B cell (primary cell): ENCODE results near the gene PRXL2A. TPM values are rescaled to one million over a fixed set of nuclear protein-coding genes. Genes with fewer than 3 reads are reported as not detected.

Experiments
- ATAC-seq: fragments of 200-7000 bp; cut with Tn5 transposase; one replicate; pipeline ENCODE4 v1.10.0; 2021; ENCODE audit warnings: low read depth, mild to moderate bottlenecking, moderate number of reproducible peaks, moderate library complexity
- CTCF ChIA-PET: fragments of 350-600 bp; sonication (Branson Sonifier 250); formaldehyde crosslinking; loops from one replicate; lab custom pipeline; 2021; ENCODE audit warnings: antibody characterized with exemption, inconsistent platforms; lab: Charles Lee
- POLR2A ChIA-PET: fragments of 350-600 bp; sonication (Branson Sonifier 250); formaldehyde crosslinking; loops from one replicate; lab custom pipeline; 2021; ENCODE audit warnings: antibody characterized with exemption; lab: Charles Lee
- DNase-seq: peaks from one replicate; pipeline ENCODE4 v3.0.0; 2013
- H2AFZ ChIP-seq: 2 replicates; pipeline ENCODE4 v1.6.1; 2012; ENCODE audit warnings: mild to moderate bottlenecking, low read depth, low read length; ENCODE audit not compliant: insufficient read depth, poor library complexity, severe bottlenecking
- H3K27ac ChIP-seq, 2 donors: 1 replicate in 1 of 2; 2 replicates in 1 of 2; pipeline ENCODE4 v1.5.1; 2012 to 2013; ENCODE audit warnings: low read length in 2 of 2, mild to moderate bottlenecking in 2 of 2, moderate library complexity in 1 of 2
- H3K27me3 ChIP-seq, 4 experiments: fragments of 200-600 bp in 1 of 4; sonication (generic) in 1 of 4; replicated peaks in 1 of 4; 1 replicate in 2 of 4; 2 replicates in 2 of 4; pipeline versions ENCODE4 v1.6.1 to v1.7.0; 2013 to 2016; ENCODE audit warnings: low read length in 3 of 4, mild to moderate bottlenecking in 2 of 4, mixed read lengths in 1 of 4, moderate library complexity in 1 of 4; ENCODE audit not compliant: insufficient read depth in 4 of 4, control insufficient read depth in 3 of 4; ENCODE audit errors: control extremely low read depth in 1 of 4
- H3K36me3 ChIP-seq, 2 experiments: replicated peaks in 1 of 2; 1 replicate in 1 of 2; 2 replicates in 1 of 2; pipeline versions ENCODE4 v1.6.1 to v1.7.1; 2013; ENCODE audit warnings: low read length in 1 of 2; ENCODE audit not compliant: insufficient read depth in 2 of 2, control insufficient read depth in 1 of 2; ENCODE audit errors: control extremely low read depth in 1 of 2, extremely low read depth in 1 of 2
- H3K4me1 ChIP-seq, 2 donors: fragments of 200-600 bp in 1 of 2; sonication (generic) in 1 of 2; 1 replicate in 1 of 2; 2 replicates in 1 of 2; pipeline versions ENCODE4 v1.5.1 to v1.6.1; 2013 to 2017; ENCODE audit warnings: low read length in 2 of 2; ENCODE audit not compliant: control insufficient read depth in 2 of 2, insufficient read depth in 2 of 2
- H3K4me2 ChIP-seq: replicated peaks from 2 replicates; pipeline ENCODE3; 2012; ENCODE audit warnings: mild to moderate bottlenecking, low read depth, low read length; ENCODE audit not compliant: poor library complexity, severe bottlenecking
- H3K4me3 ChIP-seq, 5 experiments: fragments of 200-600 bp in 1 of 5; sonication (generic) in 1 of 5; 1 replicate in 3 of 5; 2 replicates in 2 of 5; pipeline versions ENCODE4 v1.5.1 to v1.7.0; 2011 to 2016; ENCODE audit warnings: low read length in 4 of 5, mild to moderate bottlenecking in 4 of 5, low read depth in 2 of 5, control low read depth in 1 of 5, moderate library complexity in 1 of 5; ENCODE audit not compliant: insufficient read depth in 1 of 5; ENCODE audit errors: control extremely low read depth in 1 of 5, extremely low read depth in 1 of 5
- H3K79me2 ChIP-seq: fragments of 200-600 bp; sonication (generic); one replicate; pipeline ENCODE4 v1.6.0; 2016; ENCODE audit warnings: low read length; ENCODE audit not compliant: control insufficient read depth, insufficient read depth
- H3K9ac ChIP-seq: fragments of 200-600 bp; sonication (generic); 2 replicates; pipeline ENCODE4 v1.6.1; 2017; ENCODE audit warnings: mild to moderate bottlenecking, low read length, moderate library complexity
- H3K9me3 ChIP-seq, 3 donors: one replicate each; pipeline versions ENCODE4 v1.6.1 to v1.7.1; 2013; ENCODE audit warnings: low read length in 2 of 3; ENCODE audit not compliant: control insufficient read depth in 2 of 3, insufficient read depth in 1 of 3; ENCODE audit errors: control extremely low read depth in 1 of 3
- H4K20me1 ChIP-seq: 2 replicates; pipeline ENCODE4 v1.6.0; 2012; ENCODE audit warnings: mild to moderate bottlenecking, low read length; ENCODE audit not compliant: insufficient read depth, control insufficient read depth, poor library complexity, severe bottlenecking
- H3K27ac Mint-ChIP-seq: one replicate; pipeline ENCODE4 v1.8.0; 2021; ENCODE audit warnings: mixed read lengths
- H3K27me3 Mint-ChIP-seq: one replicate; pipeline ENCODE4 v1.8.0; 2021; ENCODE audit warnings: mixed read lengths
- H3K4me1 Mint-ChIP-seq: one replicate; pipeline ENCODE4 v1.8.0; 2021; ENCODE audit warnings: mixed read lengths
- H3K4me3 Mint-ChIP-seq: one replicate; pipeline ENCODE4 v1.8.0; 2021; ENCODE audit warnings: mixed read lengths
- H3K9me3 Mint-ChIP-seq: one replicate; pipeline ENCODE4 v1.8.0; 2022; ENCODE audit warnings: mixed read lengths; ENCODE audit not compliant: insufficient read depth
- EZH2 ChIP-seq: IDR thresholded peaks from 2 replicates; pipeline ENCODE4 v1.6.1; 2012; ENCODE audit warnings: borderline replicate concordance, low read depth, mild to moderate bottlenecking, moderate library complexity, low read length; ENCODE audit not compliant: insufficient read depth, poor library complexity, severe bottlenecking
- WGBS: methylation state at CpG from one replicate; pipeline ENCODE4 v1.1.5; 2013; ENCODE audit warnings: missing lambda C conversion rate; ENCODE audit not compliant: insufficient coverage; 5-methylcytosine and 5-hydroxymethylcytosine counted together
- intact Hi-C: fragments of 100-400 bp; cut with micrococcal nuclease; formaldehyde crosslinking; loops from one replicate; pipeline ENCODE4 v1.10.0; 2022
- polyA plus RNA-seq: library from polyadenylated mRNA; depleted of rRNA; stranded (reverse); fragments of >200 nt; gene quantifications from 2 replicates; pipeline ENCODE4 v1.2.3, GENCODE V29; 2012
- total RNA-seq, 2 donors: library from RNA; stranded (reverse); fragments of 120-200 nt in 1 of 2; gene quantifications; 1 replicate in 1 of 2; 2 replicates in 1 of 2; pipeline versions ENCODE4 v1.2.3 to v1.2.4, GENCODE V29; 2013 to 2022
- TF ChIP-seq, protein P1 (sequence below): fragments of 200-600 bp; IDR thresholded peaks from one replicate; pipeline ENCODE4 v1.8.0; 2022; ENCODE audit warnings: antibody characterized with exemption, mild to moderate bottlenecking

The PRXL2A gene
- total and polyA plus RNA-seq, 2 donors (not counting 1 experiment from before 2014, with no cell fraction given): 2.8 to 9.4 TPM

DNA sequence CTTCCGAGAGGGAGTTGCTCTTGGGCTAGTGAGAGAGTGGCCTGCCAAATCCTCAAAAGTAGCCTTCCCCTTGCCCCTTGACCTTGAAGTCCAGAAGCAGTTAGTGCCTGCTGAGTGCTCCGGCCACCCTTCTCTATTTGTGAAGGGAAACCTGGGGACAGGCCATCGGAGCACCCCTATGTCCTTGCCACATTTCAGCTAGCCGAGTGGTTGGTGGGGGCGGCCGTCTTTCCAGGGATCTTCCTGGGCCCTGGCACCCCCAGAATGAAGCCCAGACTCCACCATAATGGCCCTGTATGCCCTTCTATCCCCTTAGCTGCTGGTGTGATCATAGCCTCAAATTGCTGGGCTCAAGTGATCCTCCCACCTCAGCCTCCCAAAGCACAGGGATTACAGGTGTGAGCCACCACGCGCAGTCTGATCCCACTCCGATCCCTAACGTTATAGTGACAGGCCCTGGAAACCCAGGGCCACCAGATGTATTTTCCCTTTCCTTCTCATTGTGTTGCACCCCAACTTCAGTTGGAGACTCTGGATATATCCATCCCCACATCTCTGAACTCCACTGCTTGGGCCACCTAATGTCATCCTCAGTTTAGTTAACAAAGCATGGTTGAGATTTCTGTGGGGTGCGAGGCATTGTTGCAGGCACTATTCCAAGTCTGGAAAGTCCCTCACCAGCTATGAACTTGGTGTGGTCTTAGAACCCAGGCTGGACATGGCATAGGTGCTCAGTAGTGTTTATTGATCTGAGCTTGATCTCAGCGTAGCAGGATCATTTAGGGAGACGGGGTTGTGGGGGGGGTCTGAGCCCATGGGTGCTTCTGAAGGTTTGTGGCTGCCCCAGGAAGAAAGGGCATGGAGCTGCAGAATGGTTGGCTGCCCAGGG, 47.4 kb downstream of the PRXL2A start:
- CTCF ChIA-PET: interaction anchor here (1.4 to 2.5 kb wide), 3 partner anchors 45 to 50 kb away, joined by 8 to 19 read pairs (median 9); no protein-coding TSS in a partner anchor
- Mint-ChIP-seq H3K27me3 (no peaks in the 10 kb centered on the region), H3K4me3 (peak overlapping the region; percentile 94), H3K27ac (peak overlapping the region; percentile 92), H3K9me3 (no peaks in the 10 kb centered on the region), H3K4me1 (peaks cover 60% of the 10 kb centered on the region)
- Histone ChIP-seq H2AFZ (peak overlapping the region; percentile 86), H4K20me1 (peaks cover 37% of the 10 kb centered on the region), H3K27me3 (no peaks in the 10 kb centered on the region), H3K9me3 (no peaks in the 10 kb centered on the region), H3K4me3 (peak overlapping the region; percentile 58 to 92 (median 77)), H3K4me2 (peak overlapping the region; percentile 95), H3K36me3 (no peaks in the 10 kb centered on the region), H3K79me2 (peaks cover 55% of the 10 kb centered on the region), H3K9ac (peak overlapping the region; percentile 89), H3K4me1 (peaks cover 49 to 65% of the 10 kb centered on the region in 2 donors), H3K27ac (no peak overlapping the region)
- no peak for ATAC-seq
- DNase-seq: no peak
- TF ChIP-seq, protein P1, sequence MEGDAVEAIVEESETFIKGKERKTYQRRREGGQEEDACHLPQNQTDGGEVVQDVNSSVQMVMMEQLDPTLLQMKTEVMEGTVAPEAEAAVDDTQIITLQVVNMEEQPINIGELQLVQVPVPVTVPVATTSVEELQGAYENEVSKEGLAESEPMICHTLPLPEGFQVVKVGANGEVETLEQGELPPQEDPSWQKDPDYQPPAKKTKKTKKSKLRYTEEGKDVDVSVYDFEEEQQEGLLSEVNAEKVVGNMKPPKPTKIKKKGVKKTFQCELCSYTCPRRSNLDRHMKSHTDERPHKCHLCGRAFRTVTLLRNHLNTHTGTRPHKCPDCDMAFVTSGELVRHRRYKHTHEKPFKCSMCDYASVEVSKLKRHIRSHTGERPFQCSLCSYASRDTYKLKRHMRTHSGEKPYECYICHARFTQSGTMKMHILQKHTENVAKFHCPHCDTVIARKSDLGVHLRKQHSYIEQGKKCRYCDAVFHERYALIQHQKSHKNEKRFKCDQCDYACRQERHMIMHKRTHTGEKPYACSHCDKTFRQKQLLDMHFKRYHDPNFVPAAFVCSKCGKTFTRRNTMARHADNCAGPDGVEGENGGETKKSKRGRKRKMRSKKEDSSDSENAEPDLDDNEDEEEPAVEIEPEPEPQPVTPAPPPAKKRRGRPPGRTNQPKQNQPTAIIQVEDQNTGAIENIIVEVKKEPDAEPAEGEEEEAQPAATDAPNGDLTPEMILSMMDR: no peak
- TF ChIP-seq EZH2: no peak
- intact Hi-C loops: loop anchor here (1.0 to 2.0 kb wide), 3 partner anchors 17 to 251 kb away; partner anchors contain the start of gene ANXA11
- POLR2A ChIA-PET: interaction anchor here (0.5 to 3.9 kb wide), 6 partner anchors 8 to 47 kb away, joined by 3 to 13 read pairs (median 5); no protein-coding TSS in a partner anchor
- 76% methylated on average over 12 of the region's 13 CpGs for WGBS
